ENCODE results near the gene SLC22A17. TPM values are rescaled to one million over a fixed set of nuclear protein-coding genes. Genes with fewer than 3 reads are reported as not detected.
"Not testable (repeated sequence)": the region's sequence is repeated elsewhere in the genome, so short reads cannot be mapped to it uniquely, and the experiment has no call there.

Gene SLC22A17
- total RNA-seq, 1 donor from 2014 or later = 49.0 TPM

- no peak for DNase-seq (ENCODE audit: low spot score in 2 of 2, unreplicated experiment in 2 of 2)
- no peak overlapping the region for H3K4me3 Mint-ChIP-seq
- H3K36me3 Mint-ChIP-seq = no peaks in the 10 kb centered on the region
- no peaks in the 10 kb centered on the region for H3K4me1 Mint-ChIP-seq
- H3K9me3 Mint-ChIP-seq = no peaks in the 10 kb centered on the region
- no peak for TF ChIP-seq CTCF (IDR thresholded peaks at IDR 0.05; ENCODE audit: unreplicated experiment)
- H3K27me3 Mint-ChIP-seq (ENCODE audit: low read depth) = peaks cover 48% of the 10 kb centered on the region
- H3K27ac Mint-ChIP-seq = no peak overlapping the region
Measured at GRCh38 chr14:23396781-23397407, 44.2 kb upstream of the SLC22A17 start.

- Mint-ChIP-seq H3K4me3 (no peak overlapping the region), H3K27ac (no peak overlapping the region), H3K9me3 (no peaks in the 10 kb centered on the region), H3K27me3 (ENCODE audit: low read depth) (peaks cover 44% of the 10 kb centered on the region), H3K36me3 (no peaks in the 10 kb centered on the region), H3K4me1 (no peaks in the 10 kb centered on the region)
- DNase-seq (ENCODE audit: low spot score in 2 of 2, unreplicated experiment in 2 of 2) = no peak
- TF ChIP-seq CTCF (IDR thresholded peaks at IDR 0.05; ENCODE audit: unreplicated experiment) = no peak
Measured at GRCh38 chr14:23396126-23396525, 43.4 kb upstream of the SLC22A17 start.

GRCh38 chr14:23392613-23393012 lies 39.9 kb upstream of the SLC22A17 start:
- H3K27me3 Mint-ChIP-seq (ENCODE audit: low read depth) = peaks cover 55% of the 10 kb centered on the region
- H3K4me1 Mint-ChIP-seq = no peaks in the 10 kb centered on the region
- H3K9me3 Mint-ChIP-seq = no peaks in the 10 kb centered on the region
- no peaks in the 10 kb centered on the region for H3K36me3 Mint-ChIP-seq
- no peak for DNase-seq (ENCODE audit: low spot score in 2 of 2, unreplicated experiment in 2 of 2)
- no peak for TF ChIP-seq CTCF (IDR thresholded peaks at IDR 0.05; ENCODE audit: unreplicated experiment)
- H3K4me3 Mint-ChIP-seq = no peak overlapping the region
- H3K27ac Mint-ChIP-seq = no peak overlapping the region

GRCh38 chr14:23389871-23390270 lies 37.2 kb upstream of the SLC22A17 start:
- not testable (repeated sequence) for H3K9me3 Mint-ChIP-seq; DNase-seq (ENCODE audit: low spot score in 2 of 2, unreplicated experiment in 2 of 2); H3K27ac Mint-ChIP-seq; H3K36me3 Mint-ChIP-seq; H3K4me1 Mint-ChIP-seq; H3K4me3 Mint-ChIP-seq
- H3K27me3 Mint-ChIP-seq (ENCODE audit: low read depth) = peaks cover 51% of the 10 kb centered on the region

GRCh38 chr14:23389396-23389795 lies 36.7 kb upstream of the SLC22A17 start:
- H3K9me3 Mint-ChIP-seq = no peaks in the 10 kb centered on the region
- H3K4me3 Mint-ChIP-seq = no peak overlapping the region
- peaks cover 49% of the 10 kb centered on the region for H3K27me3 Mint-ChIP-seq (ENCODE audit: low read depth)
- no peaks in the 10 kb centered on the region for H3K36me3 Mint-ChIP-seq
- H3K4me1 Mint-ChIP-seq = peaks cover 4% of the 10 kb centered on the region
- DNase-seq (ENCODE audit: low spot score in 2 of 2, unreplicated experiment in 2 of 2) = no peak
- H3K27ac Mint-ChIP-seq = no peak overlapping the region
- no peak for TF ChIP-seq CTCF (IDR thresholded peaks at IDR 0.05; ENCODE audit: unreplicated experiment)

GRCh38 chr14:23388996-23389395 lies 36.3 kb upstream of the SLC22A17 start:
- Mint-ChIP-seq H3K4me1 (peaks cover 4% of the 10 kb centered on the region), H3K9me3 (no peaks in the 10 kb centered on the region), H3K4me3 (no peak overlapping the region), H3K27me3 (ENCODE audit: low read depth) (peaks cover 45% of the 10 kb centered on the region), H3K36me3 (no peaks in the 10 kb centered on the region), H3K27ac (no peak overlapping the region)
- no peak for DNase-seq (ENCODE audit: low spot score in 2 of 2, unreplicated experiment in 2 of 2)
- TF ChIP-seq CTCF (IDR thresholded peaks at IDR 0.05; ENCODE audit: unreplicated experiment) = no peak

All from mesothelial cell of epicardium (in vitro differentiated cells).